HG03571 (cell line): ENCODE measurements around the gene CTBP2.

ENCODE experiments used
- ATAC-seq: cut with Tn5 transposase; IDR thresholded peaks from one replicate; pipeline ENCODE4 v1.9.1; 2021; ENCODE audit not compliant: unreplicated experiment

The CTBP2 gene

DNA sequence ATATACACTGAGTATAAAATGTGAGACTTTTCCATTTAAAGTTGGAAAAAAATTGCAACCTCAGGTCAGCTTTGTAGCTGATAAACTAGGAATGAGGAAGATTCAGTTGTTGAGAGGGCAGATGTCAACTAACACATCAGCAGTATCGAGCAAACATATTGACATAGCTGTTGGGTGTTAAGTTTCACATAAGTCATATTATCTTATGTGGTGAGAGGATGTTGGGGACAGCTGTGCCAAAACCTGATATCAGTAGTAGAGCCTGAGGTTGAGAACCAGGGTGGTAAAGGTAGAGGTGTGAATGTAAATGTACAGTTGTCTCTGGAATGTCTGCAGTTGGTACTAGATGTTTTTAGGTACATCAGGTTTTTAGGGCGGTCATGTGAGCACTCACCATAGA lies 213.4 kb downstream of the CTBP2 start:
- no peak for ATAC-seq

DNA sequence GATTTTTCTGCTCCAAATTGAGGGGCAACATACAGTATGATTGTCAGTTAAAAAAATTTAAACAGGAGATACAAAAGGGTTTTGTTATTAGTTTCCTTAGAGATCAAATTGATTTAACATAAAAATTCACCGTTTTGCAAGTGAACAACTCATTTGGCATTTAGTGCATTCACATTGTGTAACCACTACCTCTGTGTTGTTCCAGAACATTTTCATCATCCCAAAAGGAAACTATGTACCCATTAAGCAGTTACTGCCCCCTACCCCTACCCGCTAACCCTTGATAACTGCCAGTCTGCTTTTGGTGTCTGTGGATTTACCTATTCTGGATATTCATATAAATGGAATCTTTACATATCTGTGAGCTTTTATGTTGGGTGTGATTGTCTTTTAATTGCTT lies 215.4 kb downstream of the CTBP2 start:
- no peak for ATAC-seq

DNA sequence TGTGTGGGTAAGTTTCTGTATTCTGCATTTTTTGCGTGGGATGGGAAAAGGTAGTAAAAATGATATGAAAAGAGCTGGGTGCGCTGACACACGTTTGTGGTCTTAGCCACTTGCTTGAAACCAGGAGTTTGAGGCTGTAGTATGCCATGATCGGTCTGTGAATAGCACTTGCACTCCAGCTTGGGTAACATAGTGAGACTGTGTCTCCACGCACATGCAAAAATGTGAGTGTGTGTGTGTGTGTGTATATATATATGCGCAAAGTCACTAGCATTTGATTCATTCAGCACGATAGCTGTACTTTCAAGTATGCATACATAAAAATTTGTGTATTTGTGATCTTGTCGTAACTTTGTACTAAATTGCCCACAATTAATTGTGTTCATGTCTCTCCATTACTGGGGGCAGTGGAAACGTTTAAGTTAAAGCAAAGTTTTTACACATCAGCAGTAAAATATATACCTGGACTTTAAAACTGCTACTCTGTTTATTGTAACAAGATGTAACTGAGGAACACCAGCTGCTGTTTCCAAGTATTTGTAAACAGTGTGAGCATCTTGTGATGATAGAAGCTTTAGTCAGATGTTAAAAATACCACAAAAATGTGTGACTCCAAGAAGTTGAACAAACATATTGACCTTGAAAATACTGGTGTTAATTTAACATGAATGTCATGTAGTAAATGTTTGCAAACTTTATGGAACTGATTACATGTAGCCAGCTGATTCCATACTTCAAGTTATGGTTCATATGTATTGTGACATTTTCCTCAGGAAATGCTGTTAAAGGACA lies 216.9 kb downstream of the CTBP2 start:
- no peak for ATAC-seq

DNA sequence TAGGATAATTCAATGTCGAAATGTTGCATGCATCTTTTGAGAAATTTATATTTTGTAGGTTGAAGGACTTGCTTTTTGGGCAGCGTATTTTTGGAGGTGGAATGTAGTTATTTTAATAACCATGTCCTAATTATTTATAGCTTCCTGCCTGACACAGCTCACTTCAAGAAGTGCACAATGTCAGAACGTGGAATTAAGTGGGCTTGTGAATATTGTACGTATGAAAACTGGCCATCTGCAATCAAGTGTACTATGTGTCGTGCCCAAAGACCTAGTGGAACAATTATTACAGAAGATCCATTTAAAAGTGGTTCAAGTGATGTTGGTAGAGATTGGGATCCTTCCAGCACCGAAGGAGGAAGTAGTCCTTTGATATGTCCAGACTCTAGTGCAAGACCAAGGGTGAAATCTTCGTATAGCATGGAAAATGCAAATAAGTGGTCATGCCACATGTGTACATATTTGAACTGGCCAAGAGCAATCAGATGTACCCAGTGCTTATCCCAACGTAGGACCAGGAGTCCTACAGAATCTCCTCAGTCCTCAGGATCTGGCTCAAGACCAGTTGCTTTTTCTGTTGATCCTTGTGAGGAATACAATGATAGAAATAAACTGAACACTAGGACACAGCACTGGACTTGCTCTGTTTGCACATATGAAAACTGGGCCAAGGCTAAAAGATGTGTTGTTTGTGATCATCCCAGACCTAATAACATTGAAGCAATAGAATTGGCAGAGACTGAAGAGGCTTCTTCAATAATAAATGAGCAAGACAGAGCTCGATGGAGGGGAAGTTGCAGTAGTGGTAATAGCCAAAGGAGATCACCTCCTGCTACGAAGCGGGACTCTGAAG lies 217.8 kb downstream of the CTBP2 start:
- no peak for ATAC-seq

DNA sequence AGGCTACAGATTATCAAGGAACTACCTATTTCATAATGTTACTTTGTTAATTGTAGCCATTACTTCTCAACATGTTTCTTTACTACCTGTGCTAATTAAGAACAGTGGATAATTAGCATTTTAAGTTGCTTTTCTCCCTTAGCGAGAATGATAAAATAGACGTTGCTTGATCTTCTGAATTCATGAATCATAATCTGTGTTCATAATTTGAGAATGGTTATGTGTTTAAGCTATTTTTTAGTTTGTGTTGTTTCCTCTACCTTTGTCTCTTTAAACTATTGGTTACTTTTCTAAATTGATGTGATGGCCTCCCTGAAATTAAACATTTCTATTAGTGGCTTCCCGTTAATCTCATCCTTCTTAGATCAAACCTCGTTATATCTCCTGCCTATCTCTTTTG lies 218.5 kb downstream of the CTBP2 start, which contains the start of gene ZRANB1:
Gene ZRANB1 (plus strand): TSS at position 301 of the 400 bp plus-strand sequence. CDS start 371 bp downstream, outside the sequence.
- ATAC-seq, result no peak

DNA sequence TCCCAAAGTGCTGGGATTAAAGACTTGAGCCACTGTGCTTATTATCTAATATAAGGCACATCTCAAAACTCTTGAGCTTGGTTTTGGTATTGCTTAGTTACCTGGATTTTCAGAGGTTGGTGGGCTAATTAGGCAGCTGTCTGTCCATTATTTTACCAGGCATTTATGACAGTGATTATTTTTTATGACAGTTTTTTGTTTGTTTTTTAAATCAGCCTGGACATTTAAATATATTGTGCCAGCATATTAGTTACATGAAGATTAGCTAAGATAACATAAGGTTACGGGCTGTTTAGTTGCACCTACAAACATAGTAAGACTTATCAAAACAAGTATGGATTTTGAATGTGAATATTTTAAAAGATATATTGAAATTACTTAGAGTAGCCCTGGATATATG lies 221.1 kb downstream of the CTBP2 start:
- no peak for ATAC-seq

- no peak for ATAC-seq
These were observed 223.6 kb downstream of the CTBP2 start for GRCh38 chr10:124936813-124937212.

DNA sequence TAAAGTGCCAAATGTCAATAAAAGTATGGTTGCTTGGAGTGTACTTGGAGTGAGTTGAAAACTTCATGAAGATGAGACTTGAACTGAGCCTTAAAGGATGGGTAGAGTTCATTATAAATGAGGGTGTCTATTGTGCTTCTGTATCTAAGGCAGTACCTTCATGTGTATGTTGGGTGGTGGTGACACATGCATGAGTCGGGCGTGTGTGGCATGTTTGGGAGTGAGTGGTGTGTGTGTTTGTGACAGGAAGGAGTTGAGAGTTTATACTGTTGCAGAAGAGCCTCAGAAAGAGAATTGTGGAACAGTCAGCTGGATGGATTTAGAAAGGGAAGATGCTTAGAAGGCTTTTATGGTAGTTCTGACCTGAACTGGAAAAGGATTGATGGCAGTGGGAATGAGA lies 224.4 kb downstream of the CTBP2 start:
- ATAC-seq, result no peak
